Pons (tissue), 1 donor: ENCODE data around the gene CDH24.
A peak's percentile ranks its signal among the peaks of the same experiment; 100 is the strongest.

Experiments used
- DNase-seq: peaks from one replicate; pipeline ENCODE4 v3.0.0-alpha.2; 2016; ENCODE audit warnings: low spot score

Gene CDH24

GRCh38 chr14:23091294-23092225 is 34.2 kb upstream of the CDH24 start:
- DNase-seq, result no peak

GRCh38 chr14:23090254-23090636 is 32.9 kb upstream of the CDH24 start:
- DNase-seq, result no peak

- no peak for DNase-seq
Measured at GRCh38 chr14:23089498-23090253, 32.4 kb upstream of the CDH24 start.

- DNase-seq, result no peak
Measured at GRCh38 chr14:23086565-23086964, 29.2 kb upstream of the CDH24 start.

- DNase-seq, result no peak
Measured at GRCh38 chr14:23085458-23085857, 28.1 kb upstream of the CDH24 start.

- no peak for DNase-seq
Measured at GRCh38 chr14:23080474-23080873, 23.2 kb upstream of the CDH24 start.

GRCh38 chr14:23079716-23080115 is 22.4 kb upstream of the CDH24 start:
- no peak for DNase-seq

GRCh38 chr14:23078692-23079116 is 21.4 kb upstream of the CDH24 start:
- DNase-seq, result peak; percentile 72

GRCh38 chr14:23077962-23078361 is 20.6 kb upstream of the CDH24 start:
- no peak for DNase-seq

- DNase-seq, result peak; percentile 44
Measured at GRCh38 chr14:23076785-23077408, 19.6 kb upstream of the CDH24 start.

GRCh38 chr14:23074906-23075305 is 17.6 kb upstream of the CDH24 start:
- DNase-seq, result no peak

GRCh38 chr14:23071921-23072539 is 14.7 kb upstream of the CDH24 start:
- no peak for DNase-seq

- peak; percentile 90 for DNase-seq
Measured at GRCh38 chr14:23071244-23071920, 14.1 kb upstream of the CDH24 start.

GRCh38 chr14:23070262-23071129 is 13.2 kb upstream of the CDH24 start:
- DNase-seq, result no peak

- DNase-seq, result no peak
Measured at GRCh38 chr14:23069413-23069806, 12.1 kb upstream of the CDH24 start.

- peak; percentile 96 for DNase-seq
Measured at GRCh38 chr14:23068789-23069412, 11.6 kb upstream of the CDH24 start.

- DNase-seq, result no peak
Measured at GRCh38 chr14:23067847-23068788, 10.8 kb upstream of the CDH24 start.

- no peak for DNase-seq
Measured at GRCh38 chr14:23066855-23067744, 9.8 kb upstream of the CDH24 start.
